HAP-1 (cell line): ENCODE measurements around the gene RIN3.
"Not testable (repeated sequence)": the region's sequence is repeated elsewhere in the genome, so short reads cannot be mapped to it uniquely, and the experiment has no call there.

ENCODE experiments used
- DNase-seq, 2 experiments: peaks; one replicate each; pipeline ENCODE4 v3.0.0-alpha.2; 2016 to 2020; ENCODE audit warnings: low spot score in 2 of 2
- H3K27me3 ChIP-seq: fragments of 250-450 bp; sonication (Bioruptor Pico); 2 replicates; pipeline ENCODE4 v1.5.1; 2020; ENCODE audit warnings: low read depth, mild to moderate bottlenecking, moderate library complexity
- H3K36me3 ChIP-seq: fragments of 250-450 bp; sonication (Bioruptor Pico); replicated peaks from 2 replicates; pipeline ENCODE4 v1.5.1; 2020; ENCODE audit warnings: mild to moderate bottlenecking
- H3K4me1 ChIP-seq: fragments of 250-450 bp; sonication (Bioruptor Pico); 2 replicates; pipeline ENCODE4 v1.5.1; 2020; ENCODE audit warnings: mild to moderate bottlenecking
- H3K4me3 ChIP-seq: fragments of 250-450 bp; sonication (Bioruptor Pico); 2 replicates; pipeline ENCODE4 v1.5.1; 2020; ENCODE audit warnings: mild to moderate bottlenecking, moderate library complexity
- H3K9me3 ChIP-seq: fragments of 250-450 bp; sonication (Bioruptor Pico); 2 replicates; pipeline ENCODE4 v1.5.1; 2020; ENCODE audit warnings: mild to moderate bottlenecking, moderate library complexity
- in situ Hi-C: fragments of 300-500 bp; cut with MboI; formaldehyde crosslinking; loops from 3 replicates; pipeline ENCODE4 v1.14.3; 2020; ENCODE audit warnings: low sequenced_read_pairs, inconsistent platforms, mixed read lengths

The RIN3 gene

DNA sequence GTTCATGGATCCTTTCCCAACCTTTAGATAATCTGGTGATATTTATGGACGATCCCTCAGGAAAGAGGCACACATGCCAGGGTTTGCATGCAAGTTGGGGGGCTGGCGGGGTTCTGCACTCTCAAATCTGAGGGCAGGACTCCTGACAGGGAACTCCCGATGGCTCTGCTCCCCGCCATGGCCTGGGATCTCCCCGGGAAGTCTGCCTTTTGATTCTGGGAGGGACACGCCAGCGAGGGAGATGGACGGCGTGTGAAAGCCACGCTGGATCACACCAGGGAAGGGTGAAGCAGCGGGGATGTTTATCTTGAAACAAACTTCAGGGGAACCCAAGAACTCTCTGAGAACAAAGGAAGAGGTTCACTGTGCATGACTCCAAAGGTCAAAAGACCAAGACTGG lies 191.2 kb downstream of the RIN3 start:
- in situ Hi-C loops = no loop called here
- Histone ChIP-seq H3K36me3 (no peaks in the 10 kb centered on the region), H3K27me3 (no peaks in the 10 kb centered on the region), H3K4me1 (no peaks in the 10 kb centered on the region), H3K4me3 (no peak overlapping the region), H3K9me3 (no peaks in the 10 kb centered on the region)
- no peak for DNase-seq

DNA sequence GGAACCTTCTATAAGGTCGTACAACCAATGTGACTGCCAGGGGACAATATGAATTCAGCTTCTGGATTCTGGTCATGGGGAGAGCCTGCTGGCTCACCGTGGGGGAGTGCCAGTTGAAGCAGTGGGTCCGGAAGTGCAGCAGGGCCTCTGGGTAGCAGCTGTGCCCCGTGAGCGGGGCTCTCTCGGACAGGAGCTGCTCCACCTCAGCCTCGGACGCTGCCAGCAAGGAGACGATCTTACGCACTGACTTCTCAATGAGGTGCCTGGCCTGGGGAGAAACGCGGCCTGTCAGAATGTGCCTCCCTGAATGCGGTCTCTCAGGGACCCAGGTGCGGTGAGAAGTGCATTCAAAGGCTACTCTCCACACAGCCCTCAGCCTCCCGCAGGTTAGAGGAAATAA lies 192.8 kb downstream of the RIN3 start:
- Histone ChIP-seq H3K4me3 (no peak overlapping the region), H3K36me3 (no peaks in the 10 kb centered on the region), H3K4me1 (no peaks in the 10 kb centered on the region), H3K9me3 (no peaks in the 10 kb centered on the region), H3K27me3 (no peaks in the 10 kb centered on the region)
- in situ Hi-C loops = no loop called here
- no peak for DNase-seq

DNA sequence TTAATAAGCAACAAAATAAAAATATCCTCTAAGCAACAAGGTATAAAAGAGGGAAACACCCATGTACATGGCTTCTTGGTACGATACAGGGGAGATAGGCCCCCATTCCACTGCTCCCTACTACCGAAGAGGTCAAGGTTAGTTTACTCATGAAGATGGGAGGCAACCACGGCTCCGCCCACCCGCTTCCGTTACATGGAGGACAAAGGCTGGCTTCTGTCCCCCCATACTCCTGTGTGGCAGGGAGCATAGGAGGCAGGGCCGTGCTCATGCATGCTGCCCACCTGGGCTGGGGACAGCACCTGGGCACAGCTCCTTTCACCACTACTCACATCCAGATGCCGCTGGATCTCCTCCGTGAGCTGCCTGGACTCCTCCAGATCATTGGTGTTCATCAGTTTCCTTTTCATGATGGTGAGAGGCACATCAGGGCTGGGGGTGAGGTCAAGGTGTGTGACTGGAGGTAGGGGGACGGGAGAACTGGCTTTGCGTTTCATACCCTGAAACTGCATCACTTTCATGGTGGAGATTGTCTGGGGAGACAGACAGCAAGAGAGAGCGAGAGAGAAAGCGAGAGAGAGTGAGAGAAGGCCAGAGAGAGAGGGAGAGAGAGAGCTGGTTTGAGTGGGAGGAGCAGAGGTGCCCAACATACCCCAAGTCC lies 195.9 kb downstream of the RIN3 start:
- Histone ChIP-seq H3K36me3 (no peaks in the 10 kb centered on the region), H3K4me1 (no peaks in the 10 kb centered on the region), H3K4me3 (no peak overlapping the region), H3K27me3 (no peaks in the 10 kb centered on the region), H3K9me3 (no peaks in the 10 kb centered on the region)
- DNase-seq = no peak
- in situ Hi-C loops = no loop called here

- in situ Hi-C loops = loop anchor here (5.0 kb wide), 1 partner anchor 72 kb away; no protein-coding TSS in a partner anchor
- H3K9me3 ChIP-seq = no peaks in the 10 kb centered on the region
- no peaks in the 10 kb centered on the region for H3K4me1 ChIP-seq
- no peak overlapping the region for H3K4me3 ChIP-seq
- no peaks in the 10 kb centered on the region for H3K36me3 ChIP-seq
- no peak for DNase-seq
- H3K27me3 ChIP-seq = no peaks in the 10 kb centered on the region
Observed at GRCh38 chr14:92710001-92710341, 196.4 kb downstream of the RIN3 start.

GRCh38 chr14:92711976-92712653 lies 198.5 kb downstream of the RIN3 start:
- no peak for DNase-seq
- Histone ChIP-seq H3K4me3 (no peak overlapping the region), H3K4me1 (no peaks in the 10 kb centered on the region), H3K36me3 (no peaks in the 10 kb centered on the region), H3K9me3 (no peaks in the 10 kb centered on the region), H3K27me3 (no peaks in the 10 kb centered on the region)
- in situ Hi-C loops = loop anchor here (5.0 kb wide), 1 partner anchor 70 kb away; no protein-coding TSS in a partner anchor

DNA sequence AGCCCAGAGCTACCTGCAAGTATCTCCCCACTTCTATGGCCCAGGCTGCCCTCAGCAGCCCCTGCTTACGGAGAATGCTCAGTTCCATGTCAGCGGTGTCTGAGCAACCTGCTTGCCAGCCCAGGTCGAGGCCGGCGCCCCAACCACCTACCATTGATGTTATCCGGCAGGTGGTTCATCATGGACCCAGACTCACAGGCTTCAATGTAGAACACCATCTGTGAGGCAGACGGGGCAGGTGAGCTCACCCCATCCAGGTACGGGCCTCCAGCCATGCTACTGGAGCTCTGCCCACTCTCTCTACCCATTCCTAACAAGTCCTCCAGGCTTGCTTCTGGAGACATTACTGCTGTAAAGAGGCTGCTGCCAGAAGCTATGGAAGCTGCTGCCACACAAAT lies 199.1 kb downstream of the RIN3 start:
- no peak for DNase-seq
- H3K4me1 ChIP-seq = no peaks in the 10 kb centered on the region
- H3K36me3 ChIP-seq = no peaks in the 10 kb centered on the region
- in situ Hi-C loops = loop anchor here (5.0 kb wide), 1 partner anchor 70 kb away; no protein-coding TSS in a partner anchor
- H3K27me3 ChIP-seq = no peaks in the 10 kb centered on the region
- no peaks in the 10 kb centered on the region for H3K9me3 ChIP-seq
- H3K4me3 ChIP-seq = no peak overlapping the region

DNA sequence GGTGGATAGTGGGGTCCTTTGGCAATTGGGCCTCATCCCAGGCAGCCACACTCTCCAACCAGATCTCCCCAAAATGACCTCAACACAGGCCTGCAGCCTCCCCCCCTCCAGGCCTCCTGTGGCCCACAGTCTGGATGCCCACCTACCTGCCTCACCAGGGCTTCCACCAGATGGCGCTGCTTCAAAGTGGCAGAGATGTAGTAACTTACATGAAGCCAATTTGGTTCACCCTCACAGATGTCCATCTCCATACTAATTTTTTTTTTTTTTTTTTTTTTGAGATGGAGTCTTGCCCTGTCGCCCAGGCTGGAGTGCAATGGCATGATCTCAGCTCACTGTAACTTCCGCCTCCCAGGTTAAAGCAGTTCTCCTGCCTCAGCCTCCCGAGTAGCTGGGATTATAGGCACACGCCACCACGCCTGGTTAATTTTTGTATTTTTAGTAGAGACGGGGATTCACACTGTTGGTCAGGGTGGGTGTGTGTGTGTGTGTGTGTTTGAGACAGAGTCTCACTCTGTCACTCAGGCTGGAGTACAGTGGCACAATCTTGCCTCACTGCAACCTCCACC lies 201.2 kb downstream of the RIN3 start:
- H3K36me3 ChIP-seq, H3K4me1 ChIP-seq, H3K4me3 ChIP-seq, H3K9me3 ChIP-seq, H3K27me3 ChIP-seq: not testable (repeated sequence)
- peak; percentile 35 to 88 for DNase-seq
- in situ Hi-C loops = loop anchor here (5.0 kb wide), 1 partner anchor 67 kb away; no protein-coding TSS in a partner anchor

DNA sequence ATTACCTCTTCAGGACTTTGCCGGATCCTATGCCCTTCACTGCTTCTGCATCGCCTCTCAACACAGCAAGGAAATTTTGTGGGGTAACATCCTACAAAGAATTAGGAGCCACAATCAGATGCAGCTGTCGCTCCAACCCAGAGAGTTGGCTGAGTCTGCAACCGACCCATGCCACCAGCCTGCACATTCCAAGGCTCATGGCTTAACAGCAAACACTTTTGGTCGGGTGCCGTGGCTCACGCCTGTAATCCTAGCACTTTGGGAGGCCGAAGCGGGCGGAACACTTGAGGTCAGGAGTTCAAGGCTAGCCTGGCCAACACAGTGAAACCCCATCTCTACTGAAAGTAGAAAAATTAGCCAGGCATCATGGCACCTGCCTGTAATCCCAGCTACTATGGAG lies 202.6 kb downstream of the RIN3 start:
- no peaks in the 10 kb centered on the region for H3K9me3 ChIP-seq
- no peaks in the 10 kb centered on the region for H3K4me1 ChIP-seq
- no peak for DNase-seq
- H3K36me3 ChIP-seq = no peaks in the 10 kb centered on the region
- H3K4me3 ChIP-seq = no peak overlapping the region
- in situ Hi-C loops = no loop called here
- no peaks in the 10 kb centered on the region for H3K27me3 ChIP-seq

DNA sequence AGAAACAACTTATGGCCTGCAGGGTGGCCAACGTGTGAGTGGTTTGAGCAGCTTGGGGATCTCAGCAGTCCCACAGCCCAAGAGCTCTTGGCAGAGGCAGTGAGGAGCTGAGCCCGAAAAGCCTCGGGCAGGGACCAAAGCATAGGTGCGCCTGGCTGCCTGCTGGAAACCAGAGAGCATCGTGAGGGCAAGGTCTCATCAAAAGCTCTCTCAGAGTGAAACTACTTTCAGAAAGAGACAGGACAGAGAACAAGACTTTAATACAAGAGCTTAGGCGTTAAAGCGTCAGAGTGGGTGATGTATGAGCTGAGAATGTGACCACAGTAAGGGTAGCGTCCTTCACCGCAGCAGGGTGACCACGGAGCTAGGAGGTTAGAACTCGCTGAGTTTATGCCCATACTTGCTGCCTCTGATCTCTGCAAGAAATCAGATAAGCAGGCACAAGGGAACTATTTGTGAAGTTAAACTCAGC lies 204.0 kb downstream of the RIN3 start:
- Histone ChIP-seq H3K27me3 (no peaks in the 10 kb centered on the region), H3K4me3 (no peak overlapping the region), H3K9me3 (no peaks in the 10 kb centered on the region), H3K36me3 (no peaks in the 10 kb centered on the region), H3K4me1 (no peaks in the 10 kb centered on the region)
- DNase-seq = no peak
- in situ Hi-C loops = no loop called here

DNA sequence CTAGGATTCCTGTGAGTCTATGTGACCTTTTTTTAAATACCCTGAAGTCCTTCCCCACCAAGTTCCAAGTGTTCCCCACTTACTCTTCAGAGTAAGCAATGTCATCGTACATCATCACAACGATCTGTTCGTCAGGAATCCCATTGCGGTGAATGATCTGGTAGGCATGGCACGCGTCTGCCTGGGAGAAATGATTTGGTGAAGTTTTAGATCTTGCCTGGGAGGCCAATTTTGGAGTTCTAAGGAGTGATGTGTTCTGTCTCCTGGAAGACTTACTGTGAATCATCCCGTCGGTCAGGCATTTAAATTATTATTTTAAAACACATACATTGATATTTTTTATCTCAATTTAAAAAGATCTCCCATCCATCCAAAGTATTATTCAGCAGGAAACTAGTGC lies 205.1 kb downstream of the RIN3 start:
- in situ Hi-C loops = no loop called here
- H3K36me3 ChIP-seq = no peaks in the 10 kb centered on the region
- no peaks in the 10 kb centered on the region for H3K4me1 ChIP-seq
- no peaks in the 10 kb centered on the region for H3K27me3 ChIP-seq
- H3K9me3 ChIP-seq = no peaks in the 10 kb centered on the region
- H3K4me3 ChIP-seq = no peak overlapping the region
- no peak for DNase-seq

- Histone ChIP-seq H3K27me3 (no peaks in the 10 kb centered on the region), H3K4me3 (no peak overlapping the region), H3K36me3 (no peaks in the 10 kb centered on the region), H3K4me1 (no peaks in the 10 kb centered on the region), H3K9me3 (no peaks in the 10 kb centered on the region)
- DNase-seq = no peak
- in situ Hi-C loops = no loop called here
Observed at GRCh38 chr14:92719421-92719820, 205.8 kb downstream of the RIN3 start.

- in situ Hi-C loops = no loop called here
- Histone ChIP-seq H3K27me3 (no peaks in the 10 kb centered on the region), H3K36me3 (no peaks in the 10 kb centered on the region), H3K4me1 (no peaks in the 10 kb centered on the region), H3K4me3 (no peak overlapping the region), H3K9me3 (no peaks in the 10 kb centered on the region)
- no peak for DNase-seq
Observed at GRCh38 chr14:92719890-92720323, 206.3 kb downstream of the RIN3 start.

DNA sequence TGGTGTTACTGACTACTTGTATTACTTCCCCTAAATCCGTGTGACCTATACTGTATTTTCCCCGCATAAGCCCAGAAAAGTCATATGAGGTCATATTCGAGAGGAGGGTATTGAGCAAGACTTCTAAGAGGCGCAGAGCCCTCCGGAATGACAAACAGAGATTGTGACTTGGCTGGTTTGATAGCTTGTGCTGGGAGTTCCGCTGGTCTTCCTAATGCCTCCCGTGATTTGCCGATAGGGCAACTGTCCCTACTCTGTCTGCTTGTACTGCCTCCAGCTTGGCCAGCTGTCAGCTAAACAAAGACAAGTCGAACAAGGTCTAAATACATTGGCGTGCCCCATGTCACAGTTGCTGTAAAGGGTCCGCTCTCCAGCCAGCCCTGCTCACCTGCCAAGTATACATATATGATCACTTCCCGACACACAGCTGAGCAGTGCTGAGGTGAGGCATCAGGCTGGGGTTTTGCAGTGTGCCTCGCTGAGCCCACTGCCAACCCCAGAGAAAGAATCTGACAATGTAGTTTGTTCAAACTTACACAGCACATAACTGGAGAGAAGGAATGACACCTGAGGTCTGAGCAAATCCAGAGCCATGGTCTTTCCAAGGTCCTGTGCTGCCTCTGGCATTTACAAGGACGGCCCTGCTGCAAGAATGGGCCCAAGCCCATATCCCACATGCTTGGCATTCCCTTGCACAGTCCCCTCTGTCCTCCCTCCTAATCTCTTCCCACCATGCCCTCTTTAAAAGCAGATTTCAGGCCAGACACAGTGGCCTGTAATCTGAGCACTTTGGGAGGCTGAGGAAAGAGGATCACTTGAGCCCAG lies 211.1 kb downstream of the RIN3 start:
- DNase-seq = no peak
- in situ Hi-C loops = no loop called here

More for the DNA sequence above, 211.1 kb downstream of the RIN3 start:
- Histone ChIP-seq H3K4me1 (no peaks in the 10 kb centered on the region), H3K4me3 (no peak overlapping the region), H3K9me3 (no peaks in the 10 kb centered on the region), H3K27me3 (no peaks in the 10 kb centered on the region), H3K36me3 (no peaks in the 10 kb centered on the region)
